K562 (cell line): ENCODE measurements around the gene ARHGAP42. TPM values are rescaled to one million over a fixed set of nuclear protein-coding genes. Genes with fewer than 3 reads are reported as not detected.

ENCODE experiments used
- ATAC-seq: fragments of 200-7000 bp; cut with Tn5 transposase; 3 replicates; pipeline ENCODE4 v1.9.1; 2020; ENCODE audit warnings: moderate library complexity
- BruUV-seq: library from RNA; stranded (reverse); fragments of 400-500 nt; replicated peaks from 2 replicates; lab custom pipeline; 2021; lab: Mats Ljungman, UMichigan
- CTCF ChIA-PET: fragments of 300-600 bp; formaldehyde crosslinking; extraction: SDS; loops from one replicate; lab custom pipeline; 2021; ENCODE audit warnings: low intra/inter-chr PET ratio; lab: Yijun Ruan, JAX
- POLR2A ChIA-PET: fragments of 300-600, 350-650 bp; sonication (Branson Sonifier 250); formaldehyde crosslinking; extraction: SDS; loops from one replicate; lab custom pipeline; 2021; ENCODE audit warnings: antibody characterized with exemption, inconsistent platforms; lab: Yijun Ruan, JAX
- DNase-seq, 4 experiments: peaks; one replicate each; pipeline versions ENCODE4 v3.0.0 to v3.0.0-alpha.2; 2011 to 2018; ENCODE audit warnings: low spot score in 3 of 4, mixed read lengths in 3 of 4; ENCODE audit errors: extremely low read depth in 1 of 4
- FAIRE-seq: peaks from 2 replicates; lab custom pipeline; 2011; peaks lifted over from hg19 to GRCh38; lab: Jason Lieb, UNC
- H2AFZ ChIP-seq: 2 replicates; pipeline ENCODE4 v1.6.0; 2011; ENCODE audit warnings: low read depth, low read length, control low read depth, inconsistent platforms
- H3K27ac ChIP-seq: fragments of 200-600 bp; 3 replicates; pipeline ENCODE4 v1.8.0; 2011; ENCODE audit warnings: low read depth, mild to moderate bottlenecking, control low read depth, inconsistent platforms, low read length, moderate library complexity, mixed read lengths; ENCODE audit errors: extremely low read depth
- H3K27me3 ChIP-seq, 2 experiments: fragments of 300-600 bp in 1 of 2; 2 replicates in 1 of 2; 3 replicates in 1 of 2; pipeline versions ENCODE4 v1.6.0 to v1.8.0; 2011; ENCODE audit warnings: inconsistent platforms in 2 of 2, low read length in 2 of 2, mild to moderate bottlenecking in 1 of 2, mixed read lengths in 1 of 2, moderate library complexity in 1 of 2; ENCODE audit not compliant: control insufficient read depth in 2 of 2, insufficient read depth in 2 of 2
- H3K36me3 ChIP-seq: fragments of 300-600 bp; 3 replicates; pipeline ENCODE4 v1.8.0; 2011; ENCODE audit warnings: mild to moderate bottlenecking, low read length, inconsistent platforms; ENCODE audit not compliant: control insufficient read depth, insufficient read depth
- H3K4me1 ChIP-seq, 2 experiments: fragments of 200-600 bp in 1 of 2; replicated peaks in 1 of 2; 2 replicates in 1 of 2; 3 replicates in 1 of 2; pipeline versions ENCODE4 v1.5.1 to v1.8.0; 2011; ENCODE audit warnings: inconsistent platforms in 2 of 2, low read length in 2 of 2, mild to moderate bottlenecking in 1 of 2, mixed read lengths in 1 of 2, moderate library complexity in 1 of 2; ENCODE audit not compliant: control insufficient read depth in 2 of 2, insufficient read depth in 2 of 2
- H3K4me2 ChIP-seq: 2 replicates; pipeline ENCODE4 v1.6.1; 2011; ENCODE audit warnings: low read length, control low read depth, inconsistent platforms, mixed read lengths; ENCODE audit not compliant: insufficient read depth
- H3K4me3 ChIP-seq: fragments of 200-600 bp; sonication (generic), shearing (Covaris generic); 2 replicates; pipeline ENCODE4 v1.5.1; 2016; ENCODE audit warnings: control low read depth, inconsistent platforms
- H3K79me2 ChIP-seq: fragments of 200-600 bp; 3 replicates; pipeline ENCODE4 v1.8.0; 2011; ENCODE audit warnings: low read length, inconsistent platforms; ENCODE audit not compliant: control insufficient read depth, insufficient read depth
- H3K9ac ChIP-seq, 2 experiments: 2 replicates each; pipeline versions ENCODE4 v1.6.0 to v1.6.1; 2011; ENCODE audit warnings: low read depth in 2 of 2, low read length in 2 of 2, control low read depth in 1 of 2, inconsistent platforms in 1 of 2, mild to moderate bottlenecking in 1 of 2, mixed read lengths in 1 of 2; ENCODE audit not compliant: insufficient read depth in 1 of 2
- H3K9me1 ChIP-seq: one replicate; pipeline ENCODE4 v1.6.0; 2011; ENCODE audit warnings: inconsistent platforms, mild to moderate bottlenecking, low read length, moderate library complexity; ENCODE audit not compliant: control insufficient read depth, insufficient read depth
- H3K9me3 ChIP-seq: replicated peaks from 2 replicates; pipeline ENCODE4 v1.5.1; 2011; ENCODE audit warnings: low read depth, low read length, inconsistent platforms; ENCODE audit not compliant: control insufficient read depth, insufficient read depth
- H4K20me1 ChIP-seq: replicated peaks from 2 replicates; pipeline ENCODE4 v1.6.1; 2011; ENCODE audit warnings: low read length, inconsistent platforms, mixed read lengths; ENCODE audit not compliant: control insufficient read depth, insufficient read depth
- EWSR1 ChIP-seq: fragments of 450-650 bp; IDR thresholded peaks from 2 replicates; pipeline ENCODE4 v1.6.1; 2018; ENCODE audit warnings: borderline replicate concordance, mild to moderate bottlenecking, low read depth, moderate library complexity; ENCODE audit not compliant: partially characterized antibody
- FOXK1 ChIP-seq: sonication (generic); formaldehyde crosslinking; IDR thresholded peaks from 2 replicates; pipeline ENCODE4 v1.8.0; 2022; ENCODE audit warnings: missing genetic modification reagents, mild to moderate bottlenecking, borderline replicate concordance
- GTF2A2 ChIP-seq: IDR thresholded peaks from 2 replicates; pipeline ENCODE4 v1.6.1; 2016; ENCODE audit warnings: mild to moderate bottlenecking, missing genetic modification characterization, missing compliant biosample characterization
- NR3C1 ChIP-seq: sonication (generic); formaldehyde crosslinking; IDR thresholded peaks from 2 replicates; pipeline ENCODE4 v1.8.1; 2022; ENCODE audit warnings: missing genetic modification reagents
- ZFPM2 ChIP-seq: fragments of 250-450 bp; sonication (Bioruptor Pico); IDR thresholded peaks from 2 replicates; pipeline ENCODE4 v1.5.1; 2022; ENCODE audit warnings: mild to moderate bottlenecking
- ZNF24 ChIP-seq: fragments of 450-650 bp; IDR thresholded peaks from 2 replicates; pipeline ENCODE4 v1.6.1; 2016
- WGBS: fragments of 100-300 bp; shearing (Covaris generic); methylation state at CpG from one replicate; pipeline ENCODE4 v1.1.6; 2016; ENCODE audit warnings: low coverage, mixed read lengths; ENCODE audit not compliant: insufficient coverage; ENCODE audit errors: missing lambda C conversion rate; 5-methylcytosine and 5-hydroxymethylcytosine counted together
- in situ Hi-C: fragments of 300-500 bp; cut with MboI; formaldehyde crosslinking; loops from 4 replicates; pipeline ENCODE4 v1.15.0; 2018; ENCODE audit warnings: inconsistent platforms, mixed read lengths
- intact Hi-C: fragments of 100-400 bp; cut with micrococcal nuclease; formaldehyde crosslinking; loops from 2 replicates; pipeline ENCODE4 v1.14.2; 2022
- polyA plus RNA-seq, 8 experiments: library from polyadenylated mRNA; depleted of rRNA in 4 of 8; stranded (reverse) in 5 of 8; unstranded in 3 of 8; fragments of >200 nt; fragmentation: Nextera tagmentation in 2 of 8; fragmentation: Illumina TruSeq in 1 of 8; extraction: Ambion mirVana in 2 of 8; extraction: Trizol in 1 of 8; gene quantifications; 2 replicates each; pipeline versions ENCODE4 v1.2.1 to v1.2.3, GENCODE V29; 2011 to 2014; ENCODE audit warnings: inconsistent platforms in 1 of 8, missing spikeins in 1 of 8
- total RNA-seq, 7 experiments: library from RNA; depleted of rRNA in 6 of 7; stranded (reverse); fragments of >200 nt in 6 of 7; fragmentation: Illumina TruSeq in 2 of 7; extraction: Trizol in 2 of 7; gene quantifications; 2 replicates each; pipeline versions ENCODE4 v1.2.1 to v1.2.3, GENCODE V29; 2011 to 2021; ENCODE audit warnings: low replicate concordance in 1 of 7
- TF ChIP-seq, protein P1 (sequence below): fragments of 250-450 bp; sonication (Bioruptor Pico); IDR thresholded peaks from 2 replicates; pipeline ENCODE4 v1.5.0; 2022; ENCODE audit warnings: mild to moderate bottlenecking

Gene ARHGAP42
- total and polyA plus RNA-seq, 9 of the 15 experiments (the other 6 are each of a cell fraction or from before 2014, with no cell fraction given): 0.95 to 6.1 (median 2.4) TPM

DNA sequence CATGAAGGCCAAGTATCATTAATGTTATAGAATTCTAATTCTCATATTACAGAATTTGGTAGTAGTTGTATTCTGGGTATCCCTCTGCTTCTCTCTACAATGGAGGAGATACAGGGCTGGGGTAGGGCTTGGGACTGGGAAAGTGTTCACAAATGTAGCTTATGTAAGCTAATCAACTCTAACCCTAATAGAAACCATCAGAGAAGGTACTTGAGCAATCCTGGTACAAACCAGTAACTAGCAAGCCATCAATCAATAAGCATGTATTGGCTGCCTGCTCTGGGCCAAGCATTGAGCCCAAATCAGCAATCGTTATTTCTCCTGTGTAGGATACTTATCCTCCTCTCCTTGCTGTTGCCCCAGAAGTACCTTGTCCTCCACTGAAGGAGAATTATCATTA, 268.2 kb downstream of the ARHGAP42 start:
- intact Hi-C loops: no loop called here
- Histone ChIP-seq H3K4me2 (no peak overlapping the region), H3K27ac (no peak overlapping the region), H3K4me3 (no peak overlapping the region), H2AFZ (no peak overlapping the region), H3K4me1 (peaks cover 0 to 10% of the 10 kb centered on the region in 2 experiments; a peak in 2 of 5 replicates), H3K27me3 (no peaks in the 10 kb centered on the region), H3K36me3 (no peaks in the 10 kb centered on the region), H3K9me1 (no peaks in the 10 kb centered on the region), H3K9me3 (no peaks in the 10 kb centered on the region), H4K20me1 (no peaks in the 10 kb centered on the region), H3K79me2 (no peaks in the 10 kb centered on the region), H3K9ac (no peak overlapping the region)
- FAIRE-seq (no peak), DNase-seq (no peak), ATAC-seq (no peak)
- TF ChIP-seq ZFPM2 (CRISPR knock-in tag) (no peak), ZNF24 (no peak), FOXK1 (CRISPR knock-in tag) (no peak), GTF2A2 (tag) (no peak), NR3C1 (CRISPR knock-in tag) (no peak), EWSR1 (no peak)
- TF ChIP-seq, protein P1, sequence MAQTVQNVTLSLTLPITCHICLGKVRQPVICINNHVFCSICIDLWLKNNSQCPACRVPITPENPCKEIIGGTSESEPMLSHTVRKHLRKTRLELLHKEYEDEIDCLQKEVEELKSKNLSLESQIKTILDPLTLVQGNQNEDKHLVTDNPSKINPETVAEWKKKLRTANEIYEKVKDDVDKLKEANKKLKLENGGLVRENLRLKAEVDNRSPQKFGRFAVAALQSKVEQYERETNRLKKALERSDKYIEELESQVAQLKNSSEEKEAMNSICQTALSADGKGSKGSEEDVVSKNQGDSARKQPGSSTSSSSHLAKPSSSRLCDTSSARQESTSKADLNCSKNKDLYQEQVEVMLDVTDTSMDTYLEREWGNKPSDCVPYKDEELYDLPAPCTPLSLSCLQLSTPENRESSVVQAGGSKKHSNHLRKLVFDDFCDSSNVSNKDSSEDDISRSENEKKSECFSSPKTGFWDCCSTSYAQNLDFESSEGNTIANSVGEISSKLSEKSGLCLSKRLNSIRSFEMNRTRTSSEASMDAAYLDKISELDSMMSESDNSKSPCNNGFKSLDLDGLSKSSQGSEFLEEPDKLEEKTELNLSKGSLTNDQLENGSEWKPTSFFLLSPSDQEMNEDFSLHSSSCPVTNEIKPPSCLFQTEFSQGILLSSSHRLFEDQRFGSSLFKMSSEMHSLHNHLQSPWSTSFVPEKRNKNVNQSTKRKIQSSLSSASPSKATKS (CRISPR knock-in tag): no peak
- no TSS peak for BruUV-seq
- CTCF ChIA-PET: no interaction called here
- WGBS: 53% methylated on average over 1 of the region's 1 CpG
- in situ Hi-C loops: no loop called here
- POLR2A ChIA-PET: no interaction called here
